Measurements from ENCODE around the gene FALEC. TPM values are rescaled to one million over a fixed set of nuclear protein-coding genes. Genes with fewer than 3 reads are reported as not detected.

The FALEC gene
- total and polyA plus RNA-seq, 9 of the 15 experiments (the other 6 are each of a cell fraction or from before 2014, with no cell fraction given), result 0.15 to 1.8 (median 0.53) TPM; not detected in 5

- TF ChIP-seq ZNF740 (CRISPR knock-in tag; IDR thresholded peaks at IDR 0.05) (no peak), ZNF740 (tag; IDR thresholded peaks at IDR 0.05) (no peak), POLR3G (IDR thresholded peaks at IDR 0.05; ENCODE audit: extremely low read depth, insufficient read length, insufficient replicate concordance) (no peak), GATAD2A (IDR thresholded peaks at IDR 0.05) (no peak), NR2C2 (CRISPR knock-in tag; IDR thresholded peaks at IDR 0.05) (no peak), NR2C2 (tag; IDR thresholded peaks at IDR 0.05) (no peak), ZNF76 (CRISPR knock-in tag; IDR thresholded peaks at IDR 0.05; ENCODE audit: borderline replicate concordance) (no peak), ETV5 (CRISPR knock-in tag; IDR thresholded peaks at IDR 0.05; ENCODE audit: low read depth) (no peak), BRD4 (IDR thresholded peaks at IDR 0.05) (no peak), RBM25 (IDR thresholded peaks at IDR 0.05; ENCODE audit: low read depth, low read length, severe bottlenecking) (no peak), TAL1 (IDR thresholded peaks at IDR 0.05) (no peak), SMAD1 (IDR thresholded peaks at IDR 0.05; ENCODE audit: low read depth, low read length, partially characterized antibody) (no peak), MYNN (IDR thresholded peaks at IDR 0.05) (peak; percentile 50; the same call in 1 of the 2 replicates), MYNN (CRISPR knock-in tag; IDR thresholded peaks at IDR 0.05) (no peak), TFE3 (CRISPR knock-in tag; IDR thresholded peaks at IDR 0.05) (no peak), ZNF830 (CRISPR knock-in tag; IDR thresholded peaks at IDR 0.05) (no peak), BRCA1 (IDR thresholded peaks at IDR 0.05) (no peak), BRCA1 (CRISPR knock-in tag; IDR thresholded peaks at IDR 0.05) (no peak), PRMT5 (CRISPR knock-in tag; IDR thresholded peaks at IDR 0.05) (no peak), ZNF780A (CRISPR knock-in tag; IDR thresholded peaks at IDR 0.05) (no peak), DIDO1 (tag; IDR thresholded peaks at IDR 0.05; ENCODE audit: low read depth) (no peak), MCM5 (IDR thresholded peaks at IDR 0.05; ENCODE audit: low read depth) (no peak), MEF2A (IDR thresholded peaks at IDR 0.05; ENCODE audit: control insufficient read depth, low read depth, low read length) (no peak), HIVEP1 (CRISPR knock-in tag; IDR thresholded peaks at IDR 0.05) (no peak)
- TF ChIP-seq, protein P1, sequence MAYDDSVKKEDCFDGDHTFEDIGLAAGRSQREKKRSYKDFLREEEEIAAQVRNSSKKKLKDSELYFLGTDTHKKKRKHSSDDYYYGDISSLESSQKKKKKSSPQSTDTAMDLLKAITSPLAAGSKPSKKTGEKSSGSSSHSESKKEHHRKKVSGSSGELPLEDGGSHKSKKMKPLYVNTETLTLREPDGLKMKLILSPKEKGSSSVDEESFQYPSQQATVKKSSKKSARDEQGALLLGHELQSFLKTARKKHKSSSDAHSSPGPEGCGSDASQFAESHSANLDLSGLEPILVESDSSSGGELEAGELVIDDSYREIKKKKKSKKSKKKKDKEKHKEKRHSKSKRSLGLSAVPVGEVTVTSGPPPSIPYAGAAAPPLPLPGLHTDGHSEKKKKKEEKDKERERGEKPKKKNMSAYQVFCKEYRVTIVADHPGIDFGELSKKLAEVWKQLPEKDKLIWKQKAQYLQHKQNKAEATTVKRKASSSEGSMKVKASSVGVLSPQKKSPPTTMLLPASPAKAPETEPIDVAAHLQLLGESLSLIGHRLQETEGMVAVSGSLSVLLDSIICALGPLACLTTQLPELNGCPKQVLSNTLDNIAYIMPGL (CRISPR knock-in tag; IDR thresholded peaks at IDR 0.05), result no peak
- TF ChIP-seq, protein P2, sequence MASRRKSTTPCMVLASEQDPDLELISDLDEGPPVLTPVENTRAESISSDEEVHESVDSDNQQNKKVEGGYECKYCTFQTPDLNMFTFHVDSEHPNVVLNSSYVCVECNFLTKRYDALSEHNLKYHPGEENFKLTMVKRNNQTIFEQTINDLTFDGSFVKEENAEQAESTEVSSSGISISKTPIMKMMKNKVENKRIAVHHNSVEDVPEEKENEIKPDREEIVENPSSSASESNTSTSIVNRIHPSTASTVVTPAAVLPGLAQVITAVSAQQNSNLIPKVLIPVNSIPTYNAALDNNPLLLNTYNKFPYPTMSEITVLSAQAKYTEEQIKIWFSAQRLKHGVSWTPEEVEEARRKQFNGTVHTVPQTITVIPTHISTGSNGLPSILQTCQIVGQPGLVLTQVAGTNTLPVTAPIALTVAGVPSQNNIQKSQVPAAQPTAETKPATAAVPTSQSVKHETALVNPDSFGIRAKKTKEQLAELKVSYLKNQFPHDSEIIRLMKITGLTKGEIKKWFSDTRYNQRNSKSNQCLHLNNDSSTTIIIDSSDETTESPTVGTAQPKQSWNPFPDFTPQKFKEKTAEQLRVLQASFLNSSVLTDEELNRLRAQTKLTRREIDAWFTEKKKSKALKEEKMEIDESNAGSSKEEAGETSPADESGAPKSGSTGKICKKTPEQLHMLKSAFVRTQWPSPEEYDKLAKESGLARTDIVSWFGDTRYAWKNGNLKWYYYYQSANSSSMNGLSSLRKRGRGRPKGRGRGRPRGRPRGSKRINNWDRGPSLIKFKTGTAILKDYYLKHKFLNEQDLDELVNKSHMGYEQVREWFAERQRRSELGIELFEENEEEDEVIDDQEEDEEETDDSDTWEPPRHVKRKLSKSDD (conservative IDR thresholded peaks at IDR 0.05; ENCODE audit: low read length), result no peak
Observed at GRCh38 chr1:150561974-150562445, 46.5 kb downstream of the FALEC start (continued).

All from K562 (cell line).